ENCODE measurements around the gene NHERF2. TPM values are rescaled to one million over a fixed set of nuclear protein-coding genes. Genes with fewer than 3 reads are reported as not detected.

The NHERF2 gene
- total and polyA plus RNA-seq, 9 of the 15 experiments (the other 6 are each of a cell fraction or from before 2014, with no cell fraction given), result 0.15 to 42.0 (median 12.5) TPM

DNA sequence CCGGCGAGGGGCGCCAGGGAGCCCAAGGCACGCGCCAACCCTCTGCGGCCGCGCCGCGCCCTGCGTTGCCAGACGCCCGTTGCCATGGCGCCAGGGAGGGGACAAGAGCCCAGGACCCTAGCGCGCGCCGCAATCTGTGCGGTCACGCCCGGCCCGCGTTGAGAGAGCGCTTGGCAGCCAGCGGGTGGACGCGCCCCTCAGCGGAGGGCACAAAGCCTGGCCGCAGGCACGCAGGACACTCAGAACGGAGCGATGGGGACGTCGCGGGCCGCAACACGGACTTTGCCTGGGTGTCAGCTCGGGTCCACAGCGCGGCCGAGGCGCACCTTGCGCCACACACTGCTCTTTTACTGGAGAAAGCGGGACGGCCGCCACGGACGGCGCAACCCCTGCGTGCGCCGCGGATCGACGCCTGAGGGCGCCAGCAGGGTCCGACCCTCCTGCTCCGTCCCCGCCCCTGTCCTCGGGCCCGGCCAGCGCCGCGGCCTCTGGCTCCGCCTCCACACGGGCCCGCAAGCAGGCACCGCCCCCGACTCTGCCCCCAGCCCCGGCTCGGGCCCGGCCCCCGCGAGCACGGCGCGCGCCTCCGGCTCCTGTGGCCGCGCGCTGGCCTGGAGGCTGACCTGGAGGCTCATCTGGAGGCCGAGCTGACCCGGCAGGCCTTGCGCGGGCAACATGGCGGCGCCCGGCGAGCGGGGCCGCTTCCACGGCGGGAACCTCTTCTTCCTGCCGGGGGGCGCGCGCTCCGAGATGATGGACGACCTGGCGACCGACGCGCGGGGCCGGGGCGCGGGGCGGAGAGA, 43.0 kb upstream of the NHERF2 start, which contains the start of gene GFER (continued):
- TF ChIP-seq, protein P1, sequence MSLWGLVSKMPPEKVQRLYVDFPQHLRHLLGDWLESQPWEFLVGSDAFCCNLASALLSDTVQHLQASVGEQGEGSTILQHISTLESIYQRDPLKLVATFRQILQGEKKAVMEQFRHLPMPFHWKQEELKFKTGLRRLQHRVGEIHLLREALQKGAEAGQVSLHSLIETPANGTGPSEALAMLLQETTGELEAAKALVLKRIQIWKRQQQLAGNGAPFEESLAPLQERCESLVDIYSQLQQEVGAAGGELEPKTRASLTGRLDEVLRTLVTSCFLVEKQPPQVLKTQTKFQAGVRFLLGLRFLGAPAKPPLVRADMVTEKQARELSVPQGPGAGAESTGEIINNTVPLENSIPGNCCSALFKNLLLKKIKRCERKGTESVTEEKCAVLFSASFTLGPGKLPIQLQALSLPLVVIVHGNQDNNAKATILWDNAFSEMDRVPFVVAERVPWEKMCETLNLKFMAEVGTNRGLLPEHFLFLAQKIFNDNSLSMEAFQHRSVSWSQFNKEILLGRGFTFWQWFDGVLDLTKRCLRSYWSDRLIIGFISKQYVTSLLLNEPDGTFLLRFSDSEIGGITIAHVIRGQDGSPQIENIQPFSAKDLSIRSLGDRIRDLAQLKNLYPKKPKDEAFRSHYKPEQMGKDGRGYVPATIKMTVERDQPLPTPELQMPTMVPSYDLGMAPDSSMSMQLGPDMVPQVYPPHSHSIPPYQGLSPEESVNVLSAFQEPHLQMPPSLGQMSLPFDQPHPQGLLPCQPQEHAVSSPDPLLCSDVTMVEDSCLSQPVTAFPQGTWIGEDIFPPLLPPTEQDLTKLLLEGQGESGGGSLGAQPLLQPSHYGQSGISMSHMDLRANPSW (CRISPR knock-in tag; IDR thresholded peaks at IDR 0.05), result no peak; the same call in 1 of the 2 replicates
- TF ChIP-seq, protein P2, sequence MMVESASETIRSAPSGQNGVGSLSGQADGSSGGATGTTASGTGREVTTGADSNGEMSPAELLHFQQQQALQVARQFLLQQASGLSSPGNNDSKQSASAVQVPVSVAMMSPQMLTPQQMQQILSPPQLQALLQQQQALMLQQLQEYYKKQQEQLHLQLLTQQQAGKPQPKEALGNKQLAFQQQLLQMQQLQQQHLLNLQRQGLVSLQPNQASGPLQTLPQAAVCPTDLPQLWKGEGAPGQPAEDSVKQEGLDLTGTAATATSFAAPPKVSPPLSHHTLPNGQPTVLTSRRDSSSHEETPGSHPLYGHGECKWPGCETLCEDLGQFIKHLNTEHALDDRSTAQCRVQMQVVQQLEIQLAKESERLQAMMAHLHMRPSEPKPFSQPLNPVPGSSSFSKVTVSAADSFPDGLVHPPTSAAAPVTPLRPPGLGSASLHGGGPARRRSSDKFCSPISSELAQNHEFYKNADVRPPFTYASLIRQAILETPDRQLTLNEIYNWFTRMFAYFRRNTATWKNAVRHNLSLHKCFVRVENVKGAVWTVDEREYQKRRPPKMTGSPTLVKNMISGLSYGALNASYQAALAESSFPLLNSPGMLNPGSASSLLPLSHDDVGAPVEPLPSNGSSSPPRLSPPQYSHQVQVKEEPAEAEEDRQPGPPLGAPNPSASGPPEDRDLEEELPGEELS (CRISPR knock-in tag; IDR thresholded peaks at IDR 0.05; ENCODE audit: borderline replicate concordance), result 0 out of 2 replicates have a peak, but pooled peaks have one; percentile 41
- TF ChIP-seq ARHGAP35 (IDR thresholded peaks at IDR 0.05; ENCODE audit: partially characterized antibody) (no peak), JUN (IDR thresholded peaks at IDR 0.05; ENCODE audit: borderline replicate concordance, low read depth, low read length) (0 out of 2 replicates have a peak, but pooled peaks have one; percentile 26), JUN (CRISPR knock-in tag; IDR thresholded peaks at IDR 0.05; ENCODE audit: borderline replicate concordance) (no peak), JUNB (CRISPR knock-in tag; conservative IDR thresholded peaks at IDR 0.05) (no peak), PPARD (CRISPR knock-in tag; IDR thresholded peaks at IDR 0.05) (no peak), ZNF354B (CRISPR knock-in tag; IDR thresholded peaks at IDR 0.05) (no peak), NR2C1 (IDR thresholded peaks at IDR 0.05) (no peak), NR2C1 (tag; IDR thresholded peaks at IDR 0.05) (peak; percentile 64)
- TF ChIP-seq, protein P3, sequence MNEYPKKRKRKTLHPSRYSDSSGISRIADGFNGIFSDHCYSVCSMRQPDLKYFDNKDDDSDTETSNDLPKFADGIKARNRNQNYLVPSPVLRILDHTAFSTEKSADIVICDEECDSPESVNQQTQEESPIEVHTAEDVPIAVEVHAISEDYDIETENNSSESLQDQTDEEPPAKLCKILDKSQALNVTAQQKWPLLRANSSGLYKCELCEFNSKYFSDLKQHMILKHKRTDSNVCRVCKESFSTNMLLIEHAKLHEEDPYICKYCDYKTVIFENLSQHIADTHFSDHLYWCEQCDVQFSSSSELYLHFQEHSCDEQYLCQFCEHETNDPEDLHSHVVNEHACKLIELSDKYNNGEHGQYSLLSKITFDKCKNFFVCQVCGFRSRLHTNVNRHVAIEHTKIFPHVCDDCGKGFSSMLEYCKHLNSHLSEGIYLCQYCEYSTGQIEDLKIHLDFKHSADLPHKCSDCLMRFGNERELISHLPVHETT (CRISPR knock-in tag; conservative IDR thresholded peaks at IDR 0.05 in 1 of 2, IDR thresholded peaks at IDR 0.05 in 1 of 2), result peak in 1 of 2 experiments; percentile 95; a peak in 2 of 4 replicates
- TF ChIP-seq, protein P4, sequence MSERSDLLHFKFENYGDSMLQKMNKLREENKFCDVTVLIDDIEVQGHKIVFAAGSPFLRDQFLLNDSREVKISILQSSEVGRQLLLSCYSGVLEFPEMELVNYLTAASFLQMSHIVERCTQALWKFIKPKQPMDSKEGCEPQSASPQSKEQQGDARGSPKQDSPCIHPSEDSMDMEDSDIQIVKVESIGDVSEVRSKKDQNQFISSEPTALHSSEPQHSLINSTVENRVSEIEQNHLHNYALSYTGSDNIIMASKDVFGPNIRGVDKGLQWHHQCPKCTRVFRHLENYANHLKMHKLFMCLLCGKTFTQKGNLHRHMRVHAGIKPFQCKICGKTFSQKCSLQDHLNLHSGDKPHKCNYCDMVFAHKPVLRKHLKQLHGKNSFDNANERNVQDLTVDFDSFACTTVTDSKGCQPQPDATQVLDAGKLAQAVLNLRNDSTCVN (CRISPR knock-in tag; IDR thresholded peaks at IDR 0.05), result no peak
- TF ChIP-seq, protein P5, sequence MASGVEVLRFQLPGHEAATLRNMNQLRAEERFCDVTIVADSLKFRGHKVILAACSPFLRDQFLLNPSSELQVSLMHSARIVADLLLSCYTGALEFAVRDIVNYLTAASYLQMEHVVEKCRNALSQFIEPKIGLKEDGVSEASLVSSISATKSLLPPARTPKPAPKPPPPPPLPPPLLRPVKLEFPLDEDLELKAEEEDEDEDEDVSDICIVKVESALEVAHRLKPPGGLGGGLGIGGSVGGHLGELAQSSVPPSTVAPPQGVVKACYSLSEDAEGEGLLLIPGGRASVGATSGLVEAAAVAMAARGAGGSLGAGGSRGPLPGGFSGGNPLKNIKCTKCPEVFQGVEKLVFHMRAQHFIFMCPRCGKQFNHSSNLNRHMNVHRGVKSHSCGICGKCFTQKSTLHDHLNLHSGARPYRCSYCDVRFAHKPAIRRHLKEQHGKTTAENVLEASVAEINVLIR (CRISPR knock-in tag; IDR thresholded peaks at IDR 0.05), result no peak
- TF ChIP-seq, protein P6, sequence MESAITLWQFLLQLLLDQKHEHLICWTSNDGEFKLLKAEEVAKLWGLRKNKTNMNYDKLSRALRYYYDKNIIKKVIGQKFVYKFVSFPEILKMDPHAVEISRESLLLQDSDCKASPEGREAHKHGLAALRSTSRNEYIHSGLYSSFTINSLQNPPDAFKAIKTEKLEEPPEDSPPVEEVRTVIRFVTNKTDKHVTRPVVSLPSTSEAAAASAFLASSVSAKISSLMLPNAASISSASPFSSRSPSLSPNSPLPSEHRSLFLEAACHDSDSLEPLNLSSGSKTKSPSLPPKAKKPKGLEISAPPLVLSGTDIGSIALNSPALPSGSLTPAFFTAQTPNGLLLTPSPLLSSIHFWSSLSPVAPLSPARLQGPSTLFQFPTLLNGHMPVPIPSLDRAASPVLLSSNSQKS (CRISPR knock-in tag; IDR thresholded peaks at IDR 0.05), result no peak
- TF ChIP-seq, protein P7, sequence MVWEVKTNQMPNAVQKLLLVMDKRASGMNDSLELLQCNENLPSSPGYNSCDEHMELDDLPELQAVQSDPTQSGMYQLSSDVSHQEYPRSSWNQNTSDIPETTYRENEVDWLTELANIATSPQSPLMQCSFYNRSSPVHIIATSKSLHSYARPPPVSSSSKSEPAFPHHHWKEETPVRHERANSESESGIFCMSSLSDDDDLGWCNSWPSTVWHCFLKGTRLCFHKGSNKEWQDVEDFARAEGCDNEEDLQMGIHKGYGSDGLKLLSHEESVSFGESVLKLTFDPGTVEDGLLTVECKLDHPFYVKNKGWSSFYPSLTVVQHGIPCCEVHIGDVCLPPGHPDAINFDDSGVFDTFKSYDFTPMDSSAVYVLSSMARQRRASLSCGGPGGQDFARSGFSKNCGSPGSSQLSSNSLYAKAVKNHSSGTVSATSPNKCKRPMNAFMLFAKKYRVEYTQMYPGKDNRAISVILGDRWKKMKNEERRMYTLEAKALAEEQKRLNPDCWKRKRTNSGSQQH (CRISPR knock-in tag; IDR thresholded peaks at IDR 0.05), result no peak

All from K562 (cell line).